Measurements from ENCODE around the gene TPRN.

TPRN gene

GRCh38 chr9:137206602-137207001, 6.1 kb upstream of the TPRN start:
- H3K4me1 Mint-ChIP-seq = peaks cover 60% of the 10 kb centered on the region
- DNase-seq (no peak), ATAC-seq (no peak)
- H3K27ac Mint-ChIP-seq = peak overlapping the region; percentile 96 to 97
- no peaks in the 10 kb centered on the region for H3K27me3 Mint-ChIP-seq
- H3K9me3 Mint-ChIP-seq = no peaks in the 10 kb centered on the region
- H3K4me3 Mint-ChIP-seq = peak overlapping the region; percentile 95 to 98

GRCh38 chr9:137205126-137206069, 4.9 kb upstream of the TPRN start, which contains the start of the genes NDOR1 and TMEM203:
Gene NDOR1, plus strand, starts transcription at chr9:137205700. Its CDS starts 78 bp downstream, at chr9:137205778.
Gene TMEM203, minus strand, starts transcription at chr9:137205648. Its CDS starts 234 bp downstream, at chr9:137205414.
- peak; percentile 88 to 92 for DNase-seq
- ATAC-seq = peak; percentile 71
- Mint-ChIP-seq H3K4me1 (peaks cover 69% of the 10 kb centered on the region), H3K27me3 (no peaks in the 10 kb centered on the region), H3K27ac (peak within 1 kb of the TSS; percentile 96 to 97), H3K4me3 (peak within 1 kb of the TSS; percentile 95 to 98), H3K9me3 (no peaks in the 10 kb centered on the region)

DNA sequence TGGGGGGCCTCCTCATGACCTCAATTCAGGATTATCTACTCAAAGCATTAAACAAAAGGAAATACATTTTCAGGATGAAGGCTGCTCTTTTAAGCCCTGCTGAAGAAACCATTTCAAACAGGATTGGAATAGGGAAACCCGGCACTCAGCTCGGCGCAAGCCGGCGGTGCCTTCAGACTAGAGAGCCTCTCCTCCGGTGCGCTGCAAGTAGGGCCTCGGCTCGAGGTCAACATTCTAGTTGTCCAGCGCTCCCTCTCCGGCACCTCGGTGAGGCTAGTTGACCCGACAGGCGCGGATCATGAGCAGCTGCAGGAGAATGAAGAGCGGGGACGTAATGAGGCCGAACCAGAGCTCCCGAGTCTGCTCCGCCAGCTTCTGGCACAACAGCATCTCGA, 4.2 kb upstream of the TPRN start:
- H3K4me1 Mint-ChIP-seq = peaks cover 70% of the 10 kb centered on the region
- no peak for DNase-seq
- H3K9me3 Mint-ChIP-seq = no peaks in the 10 kb centered on the region
- peak overlapping the region; percentile 95 to 98 for H3K4me3 Mint-ChIP-seq
- peak overlapping the region; percentile 92 to 95 for H3K27ac Mint-ChIP-seq
- no peak for ATAC-seq
- peaks cover 1% of the 10 kb centered on the region for H3K27me3 Mint-ChIP-seq

DNA sequence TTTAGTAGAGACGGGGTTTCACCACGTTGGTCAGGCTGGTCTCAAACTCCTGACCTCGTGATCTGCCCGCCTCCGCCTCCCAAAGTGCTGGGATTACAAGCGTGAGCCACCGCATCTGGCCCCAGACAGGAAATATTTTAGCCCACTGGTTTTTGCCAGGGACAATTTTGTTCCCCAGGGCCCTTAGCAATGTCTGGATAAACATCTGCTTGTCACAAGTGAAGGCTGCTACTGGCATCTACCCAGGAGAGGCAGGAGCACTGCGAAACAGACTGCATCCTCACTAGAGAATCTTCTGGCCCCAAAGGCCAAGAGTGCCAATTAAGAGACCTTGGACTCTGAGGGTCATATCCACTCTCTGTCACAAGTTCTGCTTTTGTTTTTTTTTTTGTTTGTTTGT, 2.4 kb upstream of the TPRN start:
- no peak for ATAC-seq
- H3K27ac Mint-ChIP-seq = no peak overlapping the region
- no peak for DNase-seq
- H3K27me3 Mint-ChIP-seq = peaks cover 15% of the 10 kb centered on the region
- H3K4me3 Mint-ChIP-seq = no peak overlapping the region
- peaks cover 82% of the 10 kb centered on the region for H3K4me1 Mint-ChIP-seq
- no peaks in the 10 kb centered on the region for H3K9me3 Mint-ChIP-seq

DNA sequence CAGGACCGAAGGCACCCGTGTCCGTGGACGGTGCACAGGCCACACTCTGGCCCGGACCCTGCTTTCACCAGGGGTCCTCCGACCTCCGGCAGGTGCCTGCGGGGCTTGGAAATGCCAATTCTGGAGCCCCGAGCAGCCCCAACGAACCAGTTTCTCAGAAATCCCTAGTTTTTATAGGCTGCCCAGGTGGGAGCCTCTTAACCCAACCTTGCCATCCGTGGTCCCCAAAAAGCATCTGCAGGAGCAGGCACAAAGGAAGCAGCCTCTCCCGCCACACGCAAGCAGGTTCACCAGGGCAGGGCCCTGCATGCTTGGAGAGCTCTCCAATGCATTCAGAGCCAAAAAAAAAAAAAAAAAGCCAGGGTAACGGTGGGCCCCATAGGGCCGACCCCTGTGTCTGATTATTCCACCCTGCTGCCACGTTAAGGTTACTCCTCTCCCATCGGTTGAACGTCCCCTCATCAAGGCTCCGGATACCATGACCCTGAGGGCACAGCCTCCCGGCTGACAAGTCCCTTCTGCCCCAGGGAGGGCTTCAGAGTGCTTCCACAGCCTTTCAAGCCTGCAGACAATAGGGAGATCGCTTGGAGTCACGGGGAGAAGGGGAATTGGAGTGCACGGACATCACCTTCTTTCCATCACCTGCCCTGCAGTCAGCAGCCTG, 796 bp upstream of the TPRN start:
- Mint-ChIP-seq H3K27ac (peak overlapping the region; percentile 65 to 82), H3K4me1 (peaks cover 73% of the 10 kb centered on the region), H3K9me3 (no peaks in the 10 kb centered on the region), H3K27me3 (peaks cover 15% of the 10 kb centered on the region), H3K4me3 (peak overlapping the region; percentile 86 to 89)
- DNase-seq (no peak), ATAC-seq (no peak)

- ATAC-seq (no peak), DNase-seq (no peak)
- peaks cover 62% of the 10 kb centered on the region for H3K4me1 Mint-ChIP-seq
- H3K27me3 Mint-ChIP-seq = peaks cover 15% of the 10 kb centered on the region
- no peaks in the 10 kb centered on the region for H3K9me3 Mint-ChIP-seq
- no peak overlapping the region for H3K27ac Mint-ChIP-seq
- H3K4me3 Mint-ChIP-seq = peak overlapping the region; percentile 85 to 89
Measured at GRCh38 chr9:137199411-137200121, 975 bp downstream of the TPRN start.

- DNase-seq = no peak
- no peak overlapping the region for H3K27ac Mint-ChIP-seq
- peaks cover 55% of the 10 kb centered on the region for H3K4me1 Mint-ChIP-seq
- peak overlapping the region in 1 of 2 donors; percentile 89 for H3K4me3 Mint-ChIP-seq
- ATAC-seq = no peak
- H3K9me3 Mint-ChIP-seq = no peaks in the 10 kb centered on the region
- H3K27me3 Mint-ChIP-seq = peaks cover 15% of the 10 kb centered on the region
Measured at GRCh38 chr9:137198902-137199283, 1.6 kb downstream of the TPRN start.

DNA sequence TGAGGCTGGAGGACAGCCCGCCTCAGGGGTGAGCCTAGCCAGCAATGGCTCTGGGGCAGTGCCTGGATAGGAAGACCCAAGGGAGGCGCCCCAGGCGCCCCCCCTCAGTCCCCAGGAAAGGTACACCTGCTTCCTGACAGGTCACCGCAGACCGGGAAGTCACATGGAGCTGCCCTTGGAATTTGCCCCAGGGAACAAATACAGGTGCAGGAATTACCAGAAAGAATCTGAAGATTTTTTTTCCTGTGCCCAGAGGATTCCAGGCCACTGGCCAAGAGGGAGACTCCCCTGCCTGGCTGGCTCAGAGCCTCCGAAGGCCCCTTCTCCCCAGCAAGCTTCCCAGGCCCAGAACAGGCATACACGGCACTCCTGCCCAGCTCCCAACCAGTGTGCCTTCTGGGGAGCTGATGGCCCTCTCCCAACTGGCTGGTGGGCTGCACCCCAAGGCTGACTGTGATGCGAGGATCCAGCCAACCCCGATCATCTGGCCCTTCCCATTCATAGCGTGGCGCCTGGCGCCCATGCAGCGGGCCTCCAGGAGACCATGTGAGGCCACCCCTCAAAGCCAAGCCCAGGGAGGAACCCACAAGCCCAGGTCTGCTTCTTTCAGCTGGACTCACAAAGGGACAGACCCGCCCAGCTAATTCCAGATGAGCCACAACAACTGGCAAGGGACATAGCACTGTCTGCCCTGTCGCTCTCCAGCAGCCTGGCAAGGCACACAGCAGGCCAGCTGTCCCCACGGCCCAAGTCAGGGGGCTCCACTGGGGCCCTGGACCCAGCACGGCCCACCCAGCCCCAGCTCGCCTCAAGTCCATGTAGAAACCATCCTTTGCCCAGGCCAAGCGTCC, 2.3 kb downstream of the TPRN start:
- H3K4me1 Mint-ChIP-seq = peaks cover 50% of the 10 kb centered on the region
- no peak for ATAC-seq
- no peak overlapping the region for H3K27ac Mint-ChIP-seq
- H3K4me3 Mint-ChIP-seq = peak overlapping the region in 1 of 2 donors; percentile 13
- DNase-seq = no peak
- no peaks in the 10 kb centered on the region for H3K9me3 Mint-ChIP-seq
- peaks cover 15% of the 10 kb centered on the region for H3K27me3 Mint-ChIP-seq

DNA sequence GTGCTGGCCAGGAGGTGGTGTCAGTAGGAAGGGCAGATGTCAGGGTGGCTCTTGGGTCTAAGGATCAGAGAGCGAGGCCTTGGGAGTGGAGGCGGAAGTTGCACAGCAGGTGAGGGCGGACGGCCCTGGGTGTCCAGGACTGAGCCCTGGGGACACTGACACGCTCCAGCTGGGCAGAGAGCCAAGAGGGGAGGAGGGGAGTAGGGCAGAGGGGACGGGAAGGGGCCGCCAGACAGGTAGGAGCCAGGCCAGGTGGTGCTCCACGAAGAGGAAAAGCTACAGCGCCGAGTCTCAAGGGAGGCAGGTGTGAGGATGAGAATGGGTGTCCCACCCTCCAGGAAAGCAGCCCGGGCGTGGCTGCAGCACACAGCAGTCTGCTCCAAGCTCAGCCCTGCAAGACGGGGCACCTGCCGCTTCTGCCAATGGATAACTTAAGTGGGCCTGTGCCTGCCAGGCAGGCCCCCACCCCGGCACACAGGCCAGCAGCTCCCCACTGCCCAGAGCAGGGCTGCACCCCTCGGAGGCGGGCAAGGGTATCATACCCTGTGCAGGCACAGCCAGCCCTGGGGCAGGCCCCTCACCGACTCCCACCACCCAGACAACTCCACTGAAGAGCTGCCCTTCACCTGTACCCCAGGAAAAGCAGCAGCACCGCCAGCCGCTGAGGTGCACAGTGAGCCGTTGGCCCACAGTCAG, 4.9 kb downstream of the TPRN start:
- H3K27ac Mint-ChIP-seq = no peak overlapping the region
- H3K27me3 Mint-ChIP-seq = peaks cover 15% of the 10 kb centered on the region
- H3K9me3 Mint-ChIP-seq = no peaks in the 10 kb centered on the region
- H3K4me1 Mint-ChIP-seq = peaks cover 32% of the 10 kb centered on the region
- no peak overlapping the region for H3K4me3 Mint-ChIP-seq
- DNase-seq = no peak
- ATAC-seq = no peak

DNA sequence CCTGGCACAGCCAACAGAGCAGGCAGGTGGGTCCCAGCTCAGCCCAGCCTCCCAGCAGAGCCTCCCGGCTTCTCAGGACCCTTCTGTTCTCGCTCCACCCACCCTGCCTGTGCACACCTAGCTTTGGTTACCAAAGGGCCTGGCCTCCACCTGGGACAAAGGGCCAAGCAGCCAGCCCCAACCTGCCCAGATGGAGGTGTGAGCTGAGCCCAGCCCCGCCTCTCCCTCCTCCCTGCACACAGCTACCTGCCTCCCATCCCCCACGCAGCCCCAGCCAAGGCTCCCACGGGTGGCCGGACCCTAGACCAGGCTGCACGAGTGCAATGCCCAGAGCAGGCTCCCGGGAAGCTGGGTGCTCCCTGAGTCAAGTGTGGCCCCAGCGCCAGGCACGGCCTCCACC, 5.6 kb downstream of the TPRN start:
- Mint-ChIP-seq H3K4me1 (peaks cover 40% of the 10 kb centered on the region), H3K27ac (no peak overlapping the region), H3K4me3 (no peak overlapping the region), H3K27me3 (peaks cover 15% of the 10 kb centered on the region), H3K9me3 (no peaks in the 10 kb centered on the region)
- DNase-seq (no peak), ATAC-seq (no peak)

DNA sequence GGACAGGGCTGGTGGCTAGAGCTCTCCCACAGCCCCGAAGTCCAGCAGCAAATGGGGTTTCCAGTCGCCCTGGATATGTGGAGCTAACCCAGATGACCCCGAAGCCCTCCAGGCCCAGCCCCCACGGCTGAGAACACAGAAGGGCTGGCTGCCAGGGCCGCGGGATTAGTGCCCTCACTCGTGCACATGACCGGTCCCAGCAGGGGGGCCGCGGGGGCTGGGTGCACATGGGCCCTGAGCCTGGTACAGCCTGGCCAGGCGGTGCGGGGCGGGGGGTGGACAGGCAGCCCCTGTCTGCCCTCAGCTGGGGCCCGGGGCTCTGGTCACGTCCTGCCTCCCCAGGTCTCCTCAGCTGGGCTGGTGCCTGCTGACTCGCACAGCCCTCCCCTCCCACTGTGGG, 6.2 kb downstream of the TPRN start:
- Mint-ChIP-seq H3K4me1 (peaks cover 40% of the 10 kb centered on the region), H3K27me3 (peaks cover 10% of the 10 kb centered on the region), H3K9me3 (no peaks in the 10 kb centered on the region), H3K4me3 (no peak overlapping the region), H3K27ac (no peak overlapping the region)
- ATAC-seq = peak; percentile 11
- DNase-seq = no peak

- Mint-ChIP-seq H3K27ac (peak overlapping the region in 1 of 2 donors; percentile 63), H3K9me3 (no peaks in the 10 kb centered on the region), H3K4me1 (peaks cover 40% of the 10 kb centered on the region), H3K4me3 (no peak overlapping the region), H3K27me3 (peaks cover 4% of the 10 kb centered on the region)
- ATAC-seq (no peak), DNase-seq (no peak)
Measured at GRCh38 chr9:137193771-137194170, 6.8 kb downstream of the TPRN start.

- Mint-ChIP-seq H3K27me3 (no peaks in the 10 kb centered on the region), H3K27ac (no peak overlapping the region), H3K4me3 (no peak overlapping the region), H3K9me3 (no peaks in the 10 kb centered on the region), H3K4me1 (peaks cover 30% of the 10 kb centered on the region)
- ATAC-seq (no peak), DNase-seq (no peak)
Measured at GRCh38 chr9:137192859-137193258, 7.7 kb downstream of the TPRN start.

GRCh38 chr9:137192448-137192780, 8.1 kb downstream of the TPRN start:
- Mint-ChIP-seq H3K9me3 (no peaks in the 10 kb centered on the region), H3K27ac (no peak overlapping the region), H3K27me3 (no peaks in the 10 kb centered on the region), H3K4me3 (no peak overlapping the region), H3K4me1 (peaks cover 30% of the 10 kb centered on the region)
- no peak for ATAC-seq
- no peak for DNase-seq

Data from stimulated activated naive CD8-positive, alpha-beta T cell treated with anti-CD3 and anti-CD28 coated beads, Interleukin-15, amount 100 ng/mL, for 72 hours (primary cell).